Activated naive CD8-positive, alpha-beta T cell treated with anti-CD3 and anti-CD28 coated beads, Interleukin-2, amount 10 ng/mL, durations not matched to agents 7 days and 5 days (primary cell): ENCODE results near the gene ADCY1. TPM values are rescaled to one million over a fixed set of nuclear protein-coding genes. Genes with fewer than 3 reads are reported as not detected.
"Not testable (repeated sequence)": the region's sequence is repeated elsewhere in the genome, so short reads cannot be mapped to it uniquely, and the experiment has no call there.

Experiments used
- ATAC-seq: fragments of 150-1000 bp; cut with Tn5 transposase; one replicate; pipeline ENCODE4 v1.10.0; 2021; ENCODE audit warnings: low read depth, moderate library complexity
- POLR2A ChIA-PET: fragments of 350-600 bp; sonication (Branson Sonifier 250); formaldehyde crosslinking; loops from one replicate; lab custom pipeline; 2021; ENCODE audit warnings: antibody characterized with exemption; lab: Charles Lee
- DNase-seq: peaks from one replicate; pipeline ENCODE4 v3.0.0; 2021
- H3K27ac Mint-ChIP-seq: one replicate; pipeline ENCODE4 v1.8.0; 2022; ENCODE audit warnings: mild to moderate bottlenecking, mixed read lengths
- H3K27me3 Mint-ChIP-seq: one replicate; pipeline ENCODE4 v1.8.0; 2022; ENCODE audit warnings: mild to moderate bottlenecking, moderate library complexity, mixed read lengths
- H3K36me3 Mint-ChIP-seq: one replicate; pipeline ENCODE4 v1.8.0; 2021; ENCODE audit warnings: mild to moderate bottlenecking, mixed read lengths
- H3K4me1 Mint-ChIP-seq: one replicate; pipeline ENCODE4 v1.8.0; 2021; ENCODE audit warnings: mixed read lengths
- H3K4me3 Mint-ChIP-seq: one replicate; pipeline ENCODE4 v1.8.0; 2022; ENCODE audit warnings: mild to moderate bottlenecking, moderate library complexity, mixed read lengths
- H3K9me3 Mint-ChIP-seq: one replicate; pipeline ENCODE4 v1.8.0; 2021; ENCODE audit warnings: mixed read lengths
- total RNA-seq, 2 experiments: library from RNA; stranded (reverse); gene quantifications; one replicate each; pipeline ENCODE4 v1.2.3, GENCODE V29; 2021

ADCY1 gene
- total RNA-seq: under 1 TPM; 0.03 to 0.14 TPM

GRCh38 chr7:45573661-45574415 lies at the start of gene ADCY1:
Gene ADCY1, plus strand, starts transcription at chr7:45574368. Its CDS starts 176 bp downstream, at chr7:45574544.
- H3K9me3 Mint-ChIP-seq: no peaks in the 10 kb centered on the region
- H3K36me3 Mint-ChIP-seq: no peaks in the 10 kb centered on the region
- POLR2A ChIA-PET: no interaction called here

GRCh38 chr7:45524445-45524844 lies 49.7 kb upstream of the ADCY1 start:
- H3K4me3 Mint-ChIP-seq: no peak overlapping the region
- H3K27ac Mint-ChIP-seq: no peak overlapping the region
- DNase-seq: no peak
- POLR2A ChIA-PET: no interaction called here
- no peaks in the 10 kb centered on the region for H3K36me3 Mint-ChIP-seq
- no peaks in the 10 kb centered on the region for H3K4me1 Mint-ChIP-seq
- no peak for ATAC-seq
- peaks cover 2% of the 10 kb centered on the region for H3K27me3 Mint-ChIP-seq
- no peaks in the 10 kb centered on the region for H3K9me3 Mint-ChIP-seq

More at GRCh38 chr7:45573661-45574415, at the start of gene ADCY1:
- DNase-seq (no peak), ATAC-seq (no peak)
- peaks cover 44% of the 10 kb centered on the region for H3K27me3 Mint-ChIP-seq
- H3K4me3 Mint-ChIP-seq: peak within 1 kb of the TSS; percentile 35
- no peak within 1 kb of the TSS for H3K27ac Mint-ChIP-seq
- no peaks in the 10 kb centered on the region for H3K4me1 Mint-ChIP-seq

GRCh38 chr7:45525057-45525456 lies 49.1 kb upstream of the ADCY1 start:
- no peak overlapping the region for H3K4me3 Mint-ChIP-seq
- no peaks in the 10 kb centered on the region for H3K9me3 Mint-ChIP-seq
- H3K36me3 Mint-ChIP-seq: no peaks in the 10 kb centered on the region
- POLR2A ChIA-PET: no interaction called here
- no peak for DNase-seq
- no peak for ATAC-seq
- no peak overlapping the region for H3K27ac Mint-ChIP-seq
- no peaks in the 10 kb centered on the region for H3K4me1 Mint-ChIP-seq
- H3K27me3 Mint-ChIP-seq: peaks cover 2% of the 10 kb centered on the region

GRCh38 chr7:45543473-45543872 lies 30.7 kb upstream of the ADCY1 start:
- POLR2A ChIA-PET: no interaction called here
- Mint-ChIP-seq H3K36me3 (no peaks in the 10 kb centered on the region), H3K27ac (no peak overlapping the region), H3K4me1 (no peaks in the 10 kb centered on the region), H3K4me3 (no peak overlapping the region), H3K9me3 (peaks cover 3% of the 10 kb centered on the region), H3K27me3 (no peaks in the 10 kb centered on the region)
- DNase-seq (no peak), ATAC-seq (no peak)

- ATAC-seq, H3K4me3 Mint-ChIP-seq, H3K9me3 Mint-ChIP-seq, H3K27ac Mint-ChIP-seq, DNase-seq, H3K4me1 Mint-ChIP-seq, H3K27me3 Mint-ChIP-seq, POLR2A ChIA-PET, H3K36me3 Mint-ChIP-seq: not testable (repeated sequence)
Observed at GRCh38 chr7:45545105-45545710, 29.0 kb upstream of the ADCY1 start.

- H3K27ac Mint-ChIP-seq, ATAC-seq, H3K4me1 Mint-ChIP-seq, H3K36me3 Mint-ChIP-seq, H3K4me3 Mint-ChIP-seq, H3K9me3 Mint-ChIP-seq, POLR2A ChIA-PET, DNase-seq, H3K27me3 Mint-ChIP-seq: not testable (repeated sequence)
Observed at GRCh38 chr7:45548917-45549316, 25.3 kb upstream of the ADCY1 start.

- Mint-ChIP-seq H3K27me3 (no peaks in the 10 kb centered on the region), H3K4me1 (no peaks in the 10 kb centered on the region), H3K27ac (no peak overlapping the region), H3K4me3 (no peak overlapping the region), H3K36me3 (no peaks in the 10 kb centered on the region), H3K9me3 (peaks cover 2% of the 10 kb centered on the region)
- POLR2A ChIA-PET: no interaction called here
- no peak for DNase-seq
- ATAC-seq: no peak
Observed at GRCh38 chr7:45563401-45563800, 10.8 kb upstream of the ADCY1 start.

GRCh38 chr7:45563941-45564461 lies 10.2 kb upstream of the ADCY1 start:
- Mint-ChIP-seq H3K4me1 (no peaks in the 10 kb centered on the region), H3K27ac (no peak overlapping the region), H3K4me3 (no peak overlapping the region), H3K9me3 (peaks cover 2% of the 10 kb centered on the region), H3K27me3 (no peaks in the 10 kb centered on the region), H3K36me3 (no peaks in the 10 kb centered on the region)
- POLR2A ChIA-PET: no interaction called here
- ATAC-seq (no peak), DNase-seq (no peak)

GRCh38 chr7:45564485-45564884 lies 9.7 kb upstream of the ADCY1 start:
- peaks cover 2% of the 10 kb centered on the region for H3K9me3 Mint-ChIP-seq
- no peak for ATAC-seq

GRCh38 chr7:45564886-45565455 lies 9.2 kb upstream of the ADCY1 start:
- H3K27ac Mint-ChIP-seq: no peak overlapping the region
- H3K4me3 Mint-ChIP-seq: no peak overlapping the region
- H3K36me3 Mint-ChIP-seq: no peaks in the 10 kb centered on the region
- H3K4me1 Mint-ChIP-seq: no peaks in the 10 kb centered on the region
- no peak for DNase-seq
- POLR2A ChIA-PET: no interaction called here
- no peaks in the 10 kb centered on the region for H3K27me3 Mint-ChIP-seq
- ATAC-seq: no peak
- H3K9me3 Mint-ChIP-seq: peaks cover 1% of the 10 kb centered on the region

More at GRCh38 chr7:45564485-45564884, 9.7 kb upstream of the ADCY1 start:
- H3K36me3 Mint-ChIP-seq: no peaks in the 10 kb centered on the region
- no peaks in the 10 kb centered on the region for H3K4me1 Mint-ChIP-seq
- H3K27ac Mint-ChIP-seq: no peak overlapping the region
- POLR2A ChIA-PET: no interaction called here
- no peak overlapping the region for H3K4me3 Mint-ChIP-seq
- H3K27me3 Mint-ChIP-seq: no peaks in the 10 kb centered on the region
- DNase-seq: no peak

GRCh38 chr7:45566386-45566785 lies 7.8 kb upstream of the ADCY1 start:
- peaks cover under 1% of the 10 kb centered on the region for H3K27me3 Mint-ChIP-seq
- no peaks in the 10 kb centered on the region for H3K36me3 Mint-ChIP-seq
- no peak overlapping the region for H3K27ac Mint-ChIP-seq
- H3K4me1 Mint-ChIP-seq: no peaks in the 10 kb centered on the region
- ATAC-seq (no peak), DNase-seq (no peak)
- POLR2A ChIA-PET: no interaction called here
- H3K4me3 Mint-ChIP-seq: no peak overlapping the region
- H3K9me3 Mint-ChIP-seq: no peaks in the 10 kb centered on the region

- POLR2A ChIA-PET: no interaction called here
- Mint-ChIP-seq H3K27me3 (peaks cover 6% of the 10 kb centered on the region), H3K9me3 (no peaks in the 10 kb centered on the region), H3K36me3 (no peaks in the 10 kb centered on the region), H3K27ac (no peak overlapping the region), H3K4me3 (no peak overlapping the region), H3K4me1 (no peaks in the 10 kb centered on the region)
- ATAC-seq (no peak), DNase-seq (no peak)
Observed at GRCh38 chr7:45566961-45567360, 7.2 kb upstream of the ADCY1 start.

GRCh38 chr7:45567713-45568112 lies 6.5 kb upstream of the ADCY1 start:
- Mint-ChIP-seq H3K27me3 (peaks cover 13% of the 10 kb centered on the region), H3K36me3 (no peaks in the 10 kb centered on the region), H3K9me3 (no peaks in the 10 kb centered on the region), H3K4me3 (no peak overlapping the region), H3K4me1 (no peaks in the 10 kb centered on the region), H3K27ac (no peak overlapping the region)
- POLR2A ChIA-PET: no interaction called here
- no peak for ATAC-seq
- DNase-seq: no peak
